ENCODE measurements around the gene UNC119. TPM values are rescaled to one million over a fixed set of nuclear protein-coding genes. Genes with fewer than 3 reads are reported as not detected.

The UNC119 gene
- total RNA-seq, 3 donors from 2014 or later, result 20.5 to 32.3 (median 23.2) TPM

DNA sequence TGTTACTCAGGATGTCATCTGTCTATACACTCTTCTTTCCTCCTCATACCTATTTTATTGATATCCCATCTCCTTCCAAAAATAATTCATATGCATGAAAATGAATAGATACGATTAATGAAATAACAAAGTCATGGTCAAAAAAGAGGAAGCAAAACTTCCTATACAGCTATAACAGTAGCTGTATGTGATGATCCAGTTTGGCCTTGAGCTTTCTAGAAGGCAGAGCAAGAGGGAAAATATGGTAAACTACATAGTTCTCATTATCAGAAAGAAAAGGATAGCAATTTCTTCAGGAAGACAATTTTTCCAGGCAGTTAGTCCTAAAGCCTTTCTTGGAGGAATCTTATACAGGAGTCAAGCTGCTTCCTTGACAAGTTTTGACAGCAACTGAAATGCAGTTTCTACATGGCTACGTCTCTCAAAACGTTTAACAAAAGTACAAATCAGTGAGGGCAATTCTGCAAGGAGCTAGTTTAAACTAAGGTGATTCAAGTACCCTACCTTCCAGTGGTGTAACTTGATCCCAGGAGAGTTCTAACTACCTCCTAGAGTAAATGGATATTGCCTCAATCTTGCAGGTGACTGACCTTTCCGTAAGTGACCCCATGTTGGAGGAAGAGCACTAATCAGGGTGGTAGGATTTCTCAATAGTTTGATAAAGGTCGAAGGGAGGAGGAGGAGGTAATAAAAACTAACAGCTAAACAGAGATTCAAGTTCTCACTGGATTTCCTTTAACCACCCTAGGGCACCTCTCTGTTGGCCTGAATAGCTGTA lies 45.4 kb upstream of the UNC119 start:
- ATAC-seq (peak; percentile 1), DNase-seq (no peak)
- no peak overlapping the region for H3K4me3 ChIP-seq
- no peaks in the 10 kb centered on the region for H3K9me3 ChIP-seq
- H3K4me1 ChIP-seq (ENCODE audit: low read depth), result peaks cover 18% of the 10 kb centered on the region
- intact Hi-C loops (cut with DNase I, micrococcal nuclease), result no loop called here
- TF ChIP-seq, protein P1, sequence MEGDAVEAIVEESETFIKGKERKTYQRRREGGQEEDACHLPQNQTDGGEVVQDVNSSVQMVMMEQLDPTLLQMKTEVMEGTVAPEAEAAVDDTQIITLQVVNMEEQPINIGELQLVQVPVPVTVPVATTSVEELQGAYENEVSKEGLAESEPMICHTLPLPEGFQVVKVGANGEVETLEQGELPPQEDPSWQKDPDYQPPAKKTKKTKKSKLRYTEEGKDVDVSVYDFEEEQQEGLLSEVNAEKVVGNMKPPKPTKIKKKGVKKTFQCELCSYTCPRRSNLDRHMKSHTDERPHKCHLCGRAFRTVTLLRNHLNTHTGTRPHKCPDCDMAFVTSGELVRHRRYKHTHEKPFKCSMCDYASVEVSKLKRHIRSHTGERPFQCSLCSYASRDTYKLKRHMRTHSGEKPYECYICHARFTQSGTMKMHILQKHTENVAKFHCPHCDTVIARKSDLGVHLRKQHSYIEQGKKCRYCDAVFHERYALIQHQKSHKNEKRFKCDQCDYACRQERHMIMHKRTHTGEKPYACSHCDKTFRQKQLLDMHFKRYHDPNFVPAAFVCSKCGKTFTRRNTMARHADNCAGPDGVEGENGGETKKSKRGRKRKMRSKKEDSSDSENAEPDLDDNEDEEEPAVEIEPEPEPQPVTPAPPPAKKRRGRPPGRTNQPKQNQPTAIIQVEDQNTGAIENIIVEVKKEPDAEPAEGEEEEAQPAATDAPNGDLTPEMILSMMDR (IDR thresholded peaks at IDR 0.05), result no peak
- no peaks in the 10 kb centered on the region for H3K36me3 ChIP-seq (ENCODE audit: low read depth)

DNA sequence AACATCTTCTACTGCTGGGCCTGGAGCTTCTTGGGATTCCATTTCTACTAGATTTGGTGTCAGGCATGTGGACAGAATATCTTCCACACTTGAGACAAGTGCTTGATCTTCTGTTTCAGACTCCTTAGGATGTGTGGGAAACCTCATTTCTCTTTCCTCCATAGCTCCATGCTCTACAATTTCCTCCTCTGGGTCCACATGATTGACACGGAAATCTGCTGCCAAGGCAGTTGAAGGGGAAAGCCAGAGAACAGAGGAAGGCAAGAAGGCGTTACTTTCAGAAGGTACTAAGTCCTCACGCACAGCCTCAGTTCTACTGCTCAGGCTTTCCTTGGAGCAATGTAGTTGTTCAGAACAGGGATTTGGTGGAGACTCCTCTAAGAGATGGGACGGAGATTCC lies 39.8 kb upstream of the UNC119 start:
- Histone ChIP-seq H3K36me3 (ENCODE audit: low read depth) (no peaks in the 10 kb centered on the region), H3K4me1 (ENCODE audit: low read depth) (no peaks in the 10 kb centered on the region), H3K9me3 (no peaks in the 10 kb centered on the region), H3K4me3 (no peak overlapping the region)
- intact Hi-C loops (cut with DNase I, micrococcal nuclease), result no loop called here
- DNase-seq (no peak), ATAC-seq (no peak)
- TF ChIP-seq, protein P1 (IDR thresholded peaks at IDR 0.05), result no peak

DNA sequence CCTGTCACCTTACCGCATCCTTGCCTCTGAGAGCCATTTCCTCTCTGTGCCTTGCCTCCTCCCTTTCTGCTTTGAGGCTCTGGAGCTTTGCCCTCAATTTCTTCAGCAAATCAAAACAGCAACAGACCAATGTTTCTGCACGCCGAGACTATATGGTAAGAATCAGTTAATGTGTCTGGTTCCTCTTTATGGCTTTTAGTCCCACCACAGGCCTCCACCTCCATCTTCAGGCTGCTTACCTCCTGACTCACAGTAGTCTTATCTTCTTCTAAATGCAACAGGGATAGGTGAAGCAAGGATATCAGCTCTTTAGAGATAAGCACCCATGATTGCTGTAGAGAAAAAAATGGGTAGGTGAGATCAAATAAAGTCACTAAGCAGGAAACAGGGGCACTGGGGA lies 33.4 kb upstream of the UNC119 start:
- no peaks in the 10 kb centered on the region for H3K4me1 ChIP-seq (ENCODE audit: low read depth)
- TF ChIP-seq, protein P1 (IDR thresholded peaks at IDR 0.05), result no peak
- DNase-seq (no peak), ATAC-seq (no peak)
- H3K4me3 ChIP-seq, result no peak overlapping the region
- no peaks in the 10 kb centered on the region for H3K9me3 ChIP-seq
- no peaks in the 10 kb centered on the region for H3K36me3 ChIP-seq (ENCODE audit: low read depth)
- intact Hi-C loops (cut with DNase I, micrococcal nuclease), result no loop called here

DNA sequence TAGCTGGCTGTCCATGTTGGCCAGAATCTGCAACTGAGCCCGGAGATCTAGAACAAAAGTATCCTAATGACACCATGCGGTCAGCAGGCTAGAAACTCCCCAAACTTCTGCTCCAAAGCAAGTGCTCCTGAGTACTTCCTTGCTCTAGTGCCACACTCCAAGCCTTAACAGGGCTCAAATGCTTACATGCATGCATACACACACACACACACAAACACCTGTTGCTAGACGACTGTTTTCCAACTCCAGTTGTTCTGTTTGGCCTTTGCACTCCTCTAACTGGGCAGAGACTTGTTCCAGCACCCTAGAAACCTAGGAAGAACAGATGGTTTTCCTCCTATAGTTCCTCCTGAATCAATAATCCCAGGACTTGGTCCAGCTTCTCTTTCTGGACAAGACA lies 32.0 kb upstream of the UNC119 start:
- TF ChIP-seq, protein P1 (IDR thresholded peaks at IDR 0.05), result no peak
- H3K4me1 ChIP-seq (ENCODE audit: low read depth), result no peaks in the 10 kb centered on the region
- ATAC-seq (no peak), DNase-seq (no peak)
- H3K4me3 ChIP-seq, result no peak overlapping the region
- intact Hi-C loops (cut with DNase I, micrococcal nuclease), result no loop called here
- H3K36me3 ChIP-seq (ENCODE audit: low read depth), result no peaks in the 10 kb centered on the region
- H3K9me3 ChIP-seq, result no peaks in the 10 kb centered on the region

DNA sequence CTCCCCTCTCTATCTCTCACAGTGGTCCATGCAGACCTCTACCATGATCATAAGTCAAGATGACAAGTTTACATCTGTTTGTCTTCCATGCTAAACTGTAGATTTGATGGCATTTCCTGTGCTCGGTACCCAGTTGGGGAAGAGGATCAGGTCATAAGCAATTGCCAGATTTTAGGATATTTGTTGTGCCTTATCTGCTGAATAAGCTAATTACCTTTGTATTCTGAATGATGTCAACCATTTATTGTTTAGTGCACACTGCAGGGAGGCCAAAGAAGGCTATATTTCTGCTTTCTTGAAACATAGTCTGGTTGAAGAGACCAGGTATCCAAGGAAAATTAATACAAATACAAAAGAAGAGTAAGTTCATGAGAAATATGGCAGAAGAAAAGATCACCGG lies 30.1 kb upstream of the UNC119 start:
- DNase-seq (no peak), ATAC-seq (no peak)
- Histone ChIP-seq H3K9me3 (no peaks in the 10 kb centered on the region), H3K36me3 (ENCODE audit: low read depth) (no peaks in the 10 kb centered on the region), H3K4me1 (ENCODE audit: low read depth) (no peaks in the 10 kb centered on the region), H3K4me3 (no peak overlapping the region)
- intact Hi-C loops (cut with DNase I, micrococcal nuclease), result no loop called here
- TF ChIP-seq, protein P1 (IDR thresholded peaks at IDR 0.05), result no peak

Measured in mucosa of descending colon (tissue), 3 donors.